Femur (tissue), 1 donor: ENCODE measurements around the gene IFRD2.
"Not testable (repeated sequence)": the region's sequence is repeated elsewhere in the genome, so short reads cannot be mapped to it uniquely, and the experiment has no call there.

Experiments
- DNase-seq: peaks from one replicate; pipeline ENCODE4 v3.0.0-alpha.2; 2017

Gene IFRD2

GRCh38 chr3:50264964-50265485 lies 27.2 kb downstream of the IFRD2 start:
- DNase-seq, result no peak

DNA sequence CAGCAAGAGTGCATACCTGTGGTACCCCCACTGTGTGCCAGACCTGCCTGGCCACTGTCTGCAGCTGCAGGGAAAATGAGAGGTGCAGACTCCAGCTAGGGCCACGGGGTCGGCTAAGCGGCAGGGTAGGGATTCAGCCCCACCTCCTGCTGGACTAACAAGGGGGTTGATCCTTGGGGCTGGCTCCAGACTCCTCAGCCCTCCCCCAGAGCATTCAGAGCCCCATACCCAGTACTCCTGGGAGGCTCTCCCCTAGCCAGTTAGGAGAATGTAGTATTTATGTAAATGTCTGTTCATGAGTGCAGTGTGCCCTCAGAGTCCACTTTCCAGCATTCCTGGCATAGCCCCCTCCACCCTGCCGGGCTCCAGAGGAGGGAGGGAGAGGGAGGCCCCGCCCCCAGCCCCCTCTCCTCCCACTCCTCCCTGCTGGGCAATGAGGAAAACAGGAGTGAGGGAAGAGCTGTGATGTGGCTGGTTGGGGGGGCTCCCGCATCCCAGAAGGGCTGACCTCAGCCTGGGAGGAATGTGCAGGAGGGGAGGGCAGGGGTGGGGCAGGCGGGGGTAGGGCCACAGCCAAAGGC lies 27.8 kb downstream of the IFRD2 start:
- peak; percentile 96 for DNase-seq

- DNase-seq, result no peak
These were observed 28.5 kb downstream of the IFRD2 start for GRCh38 chr3:50263478-50264382.

GRCh38 chr3:50262778-50263177 lies 29.5 kb downstream of the IFRD2 start:
- no peak for DNase-seq

DNA sequence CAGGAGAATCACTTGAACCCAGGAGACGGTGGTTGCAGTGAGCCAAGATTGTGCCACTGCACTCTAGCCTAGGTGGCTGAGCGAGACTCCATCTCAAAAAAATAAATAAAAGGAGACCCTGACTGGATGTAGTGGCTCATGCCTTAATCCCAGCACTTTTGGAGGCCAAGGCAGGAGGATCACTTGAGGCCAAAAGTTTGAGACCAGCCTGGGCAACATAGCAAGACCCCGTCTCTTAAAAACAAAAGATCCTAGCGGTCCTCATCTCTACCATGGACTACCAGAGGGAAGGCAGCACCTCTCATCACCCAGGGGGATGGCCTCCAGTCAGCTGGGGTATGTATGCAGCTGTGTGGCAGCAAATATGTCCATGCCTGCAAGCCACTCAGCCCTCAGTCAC lies 30.0 kb downstream of the IFRD2 start:
- not testable (repeated sequence) for DNase-seq

DNA sequence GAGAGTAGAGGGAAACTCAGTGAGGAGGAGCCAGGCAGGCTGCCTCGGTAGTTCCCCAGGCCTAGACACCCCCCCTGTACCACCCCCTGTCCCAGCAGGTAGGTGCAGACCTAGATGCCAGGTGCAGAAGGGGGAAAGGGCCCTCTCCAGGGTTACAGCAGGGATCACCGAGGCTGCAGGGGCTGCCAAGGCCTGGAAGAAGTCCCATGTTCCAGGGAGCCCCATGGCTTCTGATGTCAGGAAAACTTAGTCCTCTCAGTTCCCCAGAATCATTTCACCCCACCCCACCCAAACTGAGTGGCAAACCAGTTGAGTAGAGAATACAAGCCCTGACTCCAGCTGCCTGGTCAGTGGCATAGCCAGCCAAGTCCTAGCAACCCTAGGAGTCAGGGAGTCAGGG lies 30.7 kb downstream of the IFRD2 start:
- DNase-seq, result no peak

- peak; percentile 54 for DNase-seq
These were observed 31.2 kb downstream of the IFRD2 start for GRCh38 chr3:50260942-50261441.

DNA sequence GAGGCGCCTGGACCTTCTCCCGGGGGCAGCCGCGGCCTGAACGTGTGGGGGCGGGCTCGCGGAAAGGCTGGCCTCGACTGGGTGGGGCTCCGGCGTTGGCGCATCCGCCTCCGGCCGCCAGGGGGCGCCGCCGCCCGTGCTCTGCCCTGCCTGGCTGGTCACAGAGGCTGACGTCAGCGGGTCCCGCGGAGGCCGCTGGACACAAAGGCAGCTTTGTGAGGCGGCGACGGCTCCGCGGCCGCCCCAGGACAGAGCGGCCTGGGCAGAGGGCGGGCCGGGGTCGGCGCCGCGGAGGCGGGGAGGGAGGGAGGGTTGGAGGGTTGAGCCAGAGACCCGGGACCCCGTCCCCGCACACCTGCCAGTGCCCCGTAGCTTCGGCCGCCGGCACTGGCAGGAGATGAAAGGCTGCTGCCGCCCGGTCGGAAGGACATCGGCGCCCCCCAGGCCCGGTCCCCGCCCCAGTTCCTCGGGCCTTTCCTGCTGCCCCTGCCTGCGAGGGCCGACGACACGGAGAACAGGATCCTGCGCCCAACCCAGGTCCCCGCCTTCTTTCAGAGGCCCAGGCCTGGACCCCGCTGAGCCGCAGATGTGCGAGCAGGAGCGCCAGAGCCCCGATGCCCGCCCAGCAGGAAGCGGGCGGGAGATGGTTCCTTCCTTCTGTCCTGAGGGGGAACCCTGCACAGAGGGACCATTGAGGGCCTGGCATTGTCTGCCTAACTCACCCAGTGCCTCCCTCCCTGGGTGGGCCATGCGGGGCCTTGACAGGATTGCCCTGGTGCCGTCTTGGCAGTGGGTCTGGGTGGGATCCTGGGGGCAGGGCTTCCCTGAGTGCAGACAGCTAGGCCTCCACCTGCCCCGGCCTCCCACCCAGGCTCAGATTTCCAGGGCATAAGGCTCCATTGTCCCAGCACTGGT lies 31.9 kb downstream of the IFRD2 start:
- DNase-seq, result peak; percentile 97

- no peak for DNase-seq
These were observed 32.7 kb downstream of the IFRD2 start for GRCh38 chr3:50259432-50260026.

DNA sequence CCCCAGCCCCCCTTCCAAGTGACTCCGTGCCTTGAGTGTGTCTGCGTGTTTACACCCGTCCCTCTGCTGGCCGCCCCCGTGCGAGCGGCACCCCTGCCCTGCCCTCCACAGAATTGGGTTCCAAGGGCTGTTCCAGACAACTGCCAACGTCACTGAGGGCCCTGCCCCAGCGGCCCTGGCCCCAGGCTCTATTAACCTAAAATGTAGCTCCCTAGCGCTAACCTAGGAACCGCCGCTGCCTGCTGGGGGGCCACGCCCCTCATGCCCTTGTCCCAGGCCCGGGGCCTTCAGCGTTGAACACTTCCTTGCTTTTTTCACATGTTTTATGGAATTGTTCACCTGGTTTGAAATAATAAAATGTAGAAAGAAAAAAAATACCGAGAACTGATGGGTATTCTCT lies 33.2 kb downstream of the IFRD2 start:
- no peak for DNase-seq

GRCh38 chr3:50258029-50258680 lies 34.1 kb downstream of the IFRD2 start:
- no peak for DNase-seq

DNA sequence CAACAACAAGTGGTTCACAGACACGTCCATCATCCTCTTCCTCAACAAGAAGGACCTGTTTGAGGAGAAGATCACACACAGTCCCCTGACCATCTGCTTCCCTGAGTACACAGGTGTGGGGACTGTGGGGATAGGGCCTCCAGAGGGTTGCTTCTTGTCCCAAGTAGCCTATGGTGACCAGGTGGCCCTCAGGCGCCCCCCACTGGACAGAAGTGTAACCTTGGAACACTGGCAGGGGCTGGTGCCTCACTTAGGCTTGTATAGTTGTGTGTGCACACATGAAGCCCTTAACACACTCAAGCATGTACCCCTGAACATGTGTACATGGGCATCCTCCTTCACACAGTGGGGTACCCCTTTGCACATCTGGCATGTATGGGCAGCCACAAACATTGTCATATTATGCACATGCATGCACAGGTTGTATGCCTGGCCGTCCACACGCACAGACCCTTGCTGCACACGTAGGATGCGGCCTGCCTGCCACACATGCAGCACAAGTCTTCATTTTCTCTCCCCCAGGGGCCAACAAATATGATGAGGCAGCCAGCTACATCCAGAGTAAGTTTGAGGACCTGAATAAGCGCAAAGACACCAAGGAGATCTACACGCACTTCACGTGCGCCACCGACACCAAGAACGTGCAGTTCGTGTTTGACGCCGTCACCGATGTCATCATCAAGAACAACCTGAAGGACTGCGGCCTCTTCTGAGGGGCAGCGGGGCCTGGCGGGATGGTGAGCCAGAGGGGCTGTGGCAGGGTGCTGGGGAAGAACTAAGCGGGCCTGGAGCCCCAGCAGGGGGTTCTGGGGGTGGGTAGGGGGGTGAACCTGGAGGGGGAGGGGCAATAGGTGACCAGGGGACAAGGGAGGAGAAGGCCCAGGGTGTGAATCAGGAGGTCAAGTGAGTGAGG lies 35.0 kb downstream of the IFRD2 start:
- no peak for DNase-seq

DNA sequence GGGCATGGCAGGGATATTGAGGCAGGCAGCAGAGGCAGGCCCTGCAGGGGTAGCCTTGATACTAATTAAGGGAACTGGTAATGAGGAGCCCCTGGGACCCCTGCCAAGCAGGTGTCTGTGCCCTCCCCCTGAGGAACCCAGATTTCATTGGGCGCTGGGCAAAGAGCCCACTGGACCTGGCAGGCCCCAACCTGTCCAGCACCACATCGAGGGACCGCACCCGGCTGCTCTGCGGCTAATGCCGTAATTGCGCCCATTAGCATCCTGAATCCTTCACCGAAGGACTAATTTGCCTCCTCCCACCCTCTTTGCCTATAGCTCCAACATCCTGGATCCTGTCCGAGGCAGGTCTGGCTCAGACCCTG lies 37.0 kb downstream of the IFRD2 start:
- DNase-seq, result no peak

- peak; percentile 60 for DNase-seq
These were observed 37.5 kb downstream of the IFRD2 start for GRCh38 chr3:50254577-50255250.

DNA sequence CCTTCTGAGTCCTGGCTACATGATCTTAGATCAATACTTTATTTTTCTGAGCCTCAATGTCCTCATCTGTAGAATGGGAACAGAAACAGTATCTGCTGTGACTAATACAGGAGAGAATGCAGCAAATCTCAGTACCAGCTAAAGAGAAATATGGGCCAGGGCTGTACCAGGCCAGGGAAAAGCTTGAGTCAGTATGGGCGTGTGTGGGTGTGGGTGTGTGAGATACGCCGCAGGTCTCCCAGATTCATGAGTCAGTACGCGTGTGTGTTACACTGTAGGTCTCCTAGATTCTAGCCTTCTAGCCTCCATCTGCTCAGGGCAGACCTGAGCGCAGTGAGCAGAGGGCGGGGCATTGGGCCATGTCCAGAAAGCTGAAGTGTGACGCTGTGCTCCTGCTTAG lies 41.0 kb downstream of the IFRD2 start:
- DNase-seq, result no peak

DNA sequence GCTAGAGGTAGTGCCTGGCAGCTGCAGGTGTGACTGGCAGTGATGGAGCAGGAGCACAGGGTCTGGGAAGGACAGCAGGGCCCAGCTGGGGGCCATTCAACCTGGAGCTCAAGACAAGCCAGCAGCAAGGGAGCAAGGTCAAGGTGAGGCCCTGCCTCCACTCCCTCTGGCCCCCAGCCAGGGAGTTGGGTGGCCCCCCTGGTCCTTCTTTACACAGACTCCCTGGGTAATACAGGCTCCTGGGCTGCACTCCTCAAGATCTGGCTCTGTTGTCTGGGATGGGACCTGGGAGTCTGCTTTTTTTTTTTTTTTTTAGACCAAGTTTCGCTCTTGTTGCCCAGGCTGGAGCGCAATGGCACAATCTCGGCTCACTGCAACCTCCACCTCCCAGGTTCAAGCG lies 41.7 kb downstream of the IFRD2 start:
- DNase-seq, result no peak

DNA sequence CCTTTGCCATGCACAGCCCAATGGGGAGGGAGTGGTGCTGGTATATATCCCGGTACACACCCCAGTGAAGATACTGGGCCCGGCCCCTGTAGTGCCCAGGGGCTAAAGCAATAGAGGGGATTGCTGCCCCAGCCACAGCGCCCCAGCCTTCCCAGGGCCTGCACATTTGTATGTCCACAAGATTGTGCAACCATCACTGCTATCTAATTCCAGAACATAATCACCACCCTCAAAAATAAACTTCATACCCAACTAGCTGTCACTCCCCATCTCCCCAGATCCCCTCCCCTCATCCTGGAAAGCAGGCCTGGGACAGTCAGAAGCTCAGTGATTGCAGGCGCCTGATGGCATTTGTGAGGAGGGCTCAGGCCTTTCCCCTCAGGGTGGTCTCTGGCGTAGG lies 42.8 kb downstream of the IFRD2 start:
- no peak for DNase-seq

DNA sequence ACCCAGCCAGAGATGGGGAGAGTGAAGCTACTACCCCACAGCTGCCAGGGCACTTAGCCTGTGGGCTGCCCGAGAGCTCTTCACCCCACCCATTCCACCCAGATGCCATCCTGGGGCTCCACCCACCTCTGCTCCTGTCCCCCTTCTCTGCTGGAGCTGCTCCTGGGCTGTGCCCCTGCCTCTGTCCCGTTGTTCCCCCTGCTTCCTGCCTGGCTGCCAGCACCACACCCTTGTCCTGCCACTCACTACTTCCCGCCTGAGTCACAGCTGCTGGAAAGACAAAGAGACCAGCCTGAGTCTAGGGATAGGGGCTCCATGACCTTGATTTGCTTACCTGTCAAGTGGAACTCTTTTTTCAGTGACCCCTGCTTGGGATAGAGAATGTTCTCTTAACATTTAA lies 43.8 kb downstream of the IFRD2 start:
- DNase-seq, result no peak

- peak; percentile 86 for DNase-seq
These were observed 45.7 kb downstream of the IFRD2 start for GRCh38 chr3:50246517-50246954.

DNA sequence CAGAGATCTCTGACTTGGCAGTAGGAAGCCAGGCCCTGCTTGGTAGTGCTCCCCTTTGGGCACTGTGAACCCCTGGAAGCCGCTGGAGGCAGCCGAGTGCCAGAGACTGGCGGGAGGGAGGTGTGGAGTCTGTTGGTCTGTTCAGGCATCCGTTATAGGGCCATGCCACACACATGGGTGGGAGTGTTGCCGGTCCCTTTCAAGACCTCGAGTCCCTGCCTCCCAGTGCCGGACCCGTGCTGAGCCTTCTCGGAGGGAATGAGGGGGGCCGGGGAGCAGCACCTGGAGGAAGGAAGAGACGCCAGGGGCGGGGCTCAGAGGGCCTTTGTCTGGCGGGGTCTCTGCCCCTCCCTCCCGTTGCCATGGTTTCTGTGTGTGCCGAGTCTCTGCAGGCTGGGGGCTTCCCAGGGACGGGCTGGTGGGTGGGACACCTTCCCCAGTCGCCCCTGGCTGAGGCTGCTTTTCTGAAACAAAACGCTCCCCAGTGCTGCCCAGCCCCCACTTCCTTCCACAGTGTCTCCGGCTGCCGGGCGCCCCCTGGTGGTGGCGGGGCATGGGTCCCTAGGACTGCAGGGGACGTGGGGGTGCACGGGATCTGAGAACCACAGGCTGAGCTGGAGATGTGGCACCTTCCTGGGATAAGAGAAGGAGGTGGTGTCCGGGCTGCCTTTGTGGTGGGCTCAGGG lies 46.3 kb downstream of the IFRD2 start:
- peak; percentile 94 for DNase-seq
